Measurements from ENCODE around the gene GAS5.
"Not testable (repeated sequence)": the region's sequence is repeated elsewhere in the genome, so short reads cannot be mapped to it uniquely, and the experiment has no call there.

Gene GAS5

DNA sequence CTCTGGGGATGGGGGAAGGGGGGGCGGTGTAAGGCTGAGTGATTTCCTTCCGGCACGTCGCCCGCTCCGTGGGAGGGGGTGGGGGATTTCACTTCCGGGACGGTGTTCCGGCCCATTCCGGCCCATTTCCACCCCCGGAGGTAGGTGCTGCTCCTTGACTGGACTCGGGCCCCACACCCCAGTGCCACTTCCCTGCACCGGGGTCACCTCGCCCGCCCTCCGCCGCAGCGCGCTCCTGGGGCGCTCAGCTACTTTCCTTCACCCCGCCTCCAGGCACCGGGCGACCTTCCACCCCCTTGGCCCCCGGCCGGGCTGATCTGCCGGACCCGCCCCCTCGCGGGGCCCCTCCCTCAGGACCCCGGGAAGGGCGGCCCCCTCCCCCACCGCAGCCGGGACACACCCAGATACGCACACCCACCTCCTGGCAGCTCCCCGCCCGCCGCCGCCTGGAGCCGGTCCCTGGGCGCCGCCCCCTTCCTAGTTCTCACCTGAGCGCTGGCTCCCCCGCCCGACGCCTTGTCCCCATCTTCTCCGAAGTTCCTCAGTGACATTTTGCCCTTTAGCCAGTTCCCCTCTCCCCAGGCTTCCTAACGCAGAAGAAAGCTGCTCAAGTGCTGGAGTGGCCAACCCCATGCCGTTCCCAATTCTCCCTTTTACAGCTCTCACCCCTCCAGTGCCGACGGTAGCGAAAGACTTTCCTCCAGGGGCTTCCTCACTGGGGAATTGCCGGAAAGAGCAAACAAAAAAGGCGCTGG lies 654 bp upstream of the GAS5 start, which contains the start of gene ZBTB37:
Gene ZBTB37, plus strand, starts transcription at position 115 of the 755 bp plus-strand sequence. CDS start 1,846 bp downstream, outside the sequence.
- peak; percentile 65 for DNase-seq

DNA sequence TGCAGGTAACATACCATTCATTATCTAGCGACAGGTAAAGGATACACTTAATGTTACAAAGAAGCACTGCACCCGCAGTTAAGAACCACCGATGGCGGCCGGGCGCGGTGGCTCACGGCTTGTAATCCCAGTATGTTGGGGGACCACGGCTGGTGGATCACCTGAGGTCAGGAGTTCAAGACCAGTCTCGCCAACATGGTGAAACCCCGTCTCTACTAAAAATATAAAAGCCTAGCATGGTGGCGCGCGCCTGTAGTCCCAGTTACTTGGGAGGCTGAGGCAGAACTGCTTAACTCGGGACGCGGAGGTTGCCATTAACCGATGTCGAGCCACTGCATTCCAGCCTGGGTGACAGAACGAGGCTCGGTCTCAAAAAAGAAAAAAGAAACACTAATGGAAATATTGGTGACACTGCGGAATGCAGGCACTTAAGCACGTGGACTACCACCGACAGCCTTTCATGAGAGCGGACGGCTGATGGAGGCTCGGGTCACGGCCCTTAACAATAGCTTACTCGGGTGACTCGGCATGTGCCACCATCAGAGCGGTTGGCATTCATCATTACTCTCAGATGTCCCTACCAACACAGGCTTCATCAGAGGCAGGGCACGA lies 542 bp downstream of the GAS5 start:
- DNase-seq, result no peak

DNA sequence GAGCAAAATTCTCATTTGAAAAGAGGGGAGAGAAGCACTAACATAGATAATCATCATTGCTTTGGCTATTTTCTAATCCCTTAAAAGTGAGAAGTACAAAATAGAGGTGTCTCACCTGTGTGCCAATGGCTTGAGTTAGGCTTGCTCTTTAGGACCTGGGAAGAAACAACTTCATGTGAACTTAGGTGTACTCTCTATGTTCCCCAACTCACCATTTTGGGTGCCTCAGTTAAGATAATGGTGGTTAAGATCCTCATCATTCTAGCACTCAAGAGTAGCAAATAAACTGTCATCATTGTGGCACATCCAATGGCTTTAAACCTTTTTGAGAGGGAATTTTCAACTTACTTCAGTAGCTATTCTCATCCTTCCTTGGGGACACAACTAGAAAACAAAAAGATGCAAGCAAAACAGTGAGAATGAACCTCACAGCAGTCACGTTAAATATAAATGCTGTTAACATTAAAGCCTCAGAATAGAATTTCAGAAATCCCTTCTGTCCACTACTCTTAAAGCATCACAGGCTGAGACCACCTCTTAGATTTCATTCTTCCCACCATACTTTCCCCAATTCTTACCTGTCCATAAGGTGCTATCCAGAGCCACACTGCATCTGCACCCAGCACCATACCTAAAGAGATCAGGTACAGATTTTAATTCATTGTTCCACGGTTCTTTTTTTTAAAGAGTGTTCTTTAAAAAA lies 1.2 kb downstream of the GAS5 start:
- DNase-seq, result no peak

DNA sequence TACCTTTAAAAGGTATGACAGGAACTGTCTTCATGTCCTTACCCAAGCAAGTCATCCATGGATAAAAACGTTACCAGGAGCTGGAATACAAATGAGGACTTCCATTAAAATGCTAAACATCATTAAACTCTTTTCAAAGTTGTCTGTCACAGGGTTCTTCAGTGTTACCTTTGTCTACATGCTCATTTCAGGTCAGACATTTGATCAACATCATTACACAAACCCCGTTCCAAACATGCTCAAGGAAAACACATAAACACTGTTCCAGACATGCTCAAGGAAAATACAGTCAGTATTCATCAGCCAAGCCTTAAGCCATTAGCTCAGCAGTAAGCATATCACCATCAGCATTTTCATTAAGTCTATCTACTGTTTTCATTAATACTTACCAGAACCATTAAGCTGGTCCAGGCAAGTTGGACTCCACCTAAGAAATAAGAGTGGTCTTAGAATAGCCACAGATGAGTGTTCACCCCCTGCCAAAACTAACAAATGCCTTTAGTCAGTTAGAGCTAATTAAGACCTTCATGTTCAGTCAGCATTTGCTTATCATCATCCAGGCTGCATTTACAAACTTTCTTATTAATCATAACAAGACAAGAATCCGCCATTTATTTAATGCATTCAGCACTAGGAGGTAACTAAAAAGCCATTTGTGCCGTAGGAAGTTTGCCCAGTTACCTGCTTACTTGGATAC lies 2.2 kb downstream of the GAS5 start:
- no peak for DNase-seq

DNA sequence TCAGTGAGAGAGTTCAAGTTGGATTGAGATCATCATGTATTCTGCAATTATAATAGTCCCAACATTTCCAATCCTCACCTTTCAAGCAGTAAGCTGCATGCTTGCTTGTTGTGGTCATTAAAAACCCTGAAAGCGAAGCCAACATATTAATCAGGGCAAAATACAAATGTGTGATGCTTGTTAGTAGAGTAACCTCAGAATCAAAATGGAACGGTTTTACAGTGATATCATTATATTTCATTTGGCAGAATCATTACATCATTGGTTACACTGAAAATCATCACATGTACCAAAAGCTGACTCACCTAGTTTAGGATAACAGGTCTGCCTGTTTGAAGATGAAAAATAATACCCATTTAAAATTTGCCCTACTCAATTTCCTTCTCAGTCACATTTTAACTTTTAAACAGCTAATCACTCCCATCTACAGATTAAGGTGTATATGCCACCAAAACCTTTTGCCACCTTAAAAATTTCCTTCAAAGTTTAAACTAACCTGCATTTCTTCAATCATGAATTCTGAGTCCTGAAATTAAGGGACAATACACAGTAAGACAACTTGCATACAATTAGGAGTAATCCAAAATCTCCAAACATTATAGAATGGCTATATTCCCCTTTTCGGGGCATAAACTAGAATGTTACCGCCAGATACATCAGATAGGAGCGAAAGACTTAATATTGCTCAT lies 3.5 kb downstream of the GAS5 start:
- DNase-seq, result no peak

DNA sequence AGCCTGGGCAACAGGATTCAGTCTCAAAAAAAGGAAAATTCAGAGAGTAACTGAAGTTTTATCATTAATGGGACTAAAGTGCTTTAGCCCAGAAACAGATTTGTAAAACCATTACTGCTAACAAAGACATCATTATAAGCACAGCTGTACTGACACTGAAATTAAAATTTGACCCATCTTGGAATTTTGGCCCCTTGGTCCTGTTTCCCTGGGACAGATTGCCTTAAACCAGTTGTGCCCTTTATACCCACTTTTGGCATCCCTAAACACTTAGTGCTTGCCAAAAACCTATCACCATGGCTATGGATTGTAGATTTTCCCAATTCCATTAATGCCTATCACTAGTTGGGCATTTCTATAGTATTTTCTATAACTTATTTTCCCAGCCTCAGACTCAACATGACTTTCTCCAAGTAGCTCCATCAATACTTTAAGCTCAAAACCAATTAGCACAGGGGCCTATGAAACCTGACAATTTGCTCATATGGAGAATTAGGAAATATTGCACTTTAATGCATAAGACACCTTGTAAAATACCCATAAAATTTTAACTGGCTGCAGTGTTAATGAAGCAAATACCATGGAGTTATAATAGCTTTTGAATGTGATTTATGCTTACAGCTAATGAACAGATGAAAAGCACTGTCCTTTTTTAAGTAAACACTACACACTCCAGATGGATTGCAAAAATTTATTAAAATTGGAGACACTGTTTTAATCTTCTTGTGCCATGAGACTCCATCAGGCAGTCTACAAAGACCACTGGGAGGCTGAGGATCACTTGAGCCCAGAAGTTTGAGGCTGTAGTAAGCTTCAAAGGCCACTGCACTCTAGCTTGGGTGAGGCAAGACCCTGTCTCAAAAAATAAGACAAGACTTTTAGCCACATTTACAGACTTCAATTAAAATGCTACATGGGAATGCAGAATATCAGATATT lies 4.3 kb downstream of the GAS5 start:
- DNase-seq, result no peak

DNA sequence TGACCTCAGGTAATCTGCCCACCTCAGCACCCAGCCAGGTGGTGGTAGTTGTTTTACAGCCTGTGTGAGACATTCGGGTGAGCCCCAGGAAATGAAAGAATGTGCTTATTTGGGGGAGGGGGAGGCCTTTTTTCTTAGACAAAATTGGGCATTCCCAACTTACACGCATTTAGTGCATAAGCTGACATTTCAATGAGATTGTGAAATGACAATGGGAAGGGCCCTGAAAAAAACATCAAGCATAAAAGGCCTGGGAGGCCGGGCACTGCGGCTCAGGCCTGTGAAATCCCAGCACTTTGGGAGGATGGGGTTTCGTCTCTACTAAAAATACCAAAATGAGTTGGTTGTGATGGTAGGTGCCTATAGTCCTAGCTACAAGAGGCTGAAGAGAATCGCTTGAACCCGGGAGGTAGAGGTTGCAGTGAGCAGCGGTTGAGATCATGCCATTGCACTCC lies 5.0 kb downstream of the GAS5 start:
- DNase-seq, result no peak

DNA sequence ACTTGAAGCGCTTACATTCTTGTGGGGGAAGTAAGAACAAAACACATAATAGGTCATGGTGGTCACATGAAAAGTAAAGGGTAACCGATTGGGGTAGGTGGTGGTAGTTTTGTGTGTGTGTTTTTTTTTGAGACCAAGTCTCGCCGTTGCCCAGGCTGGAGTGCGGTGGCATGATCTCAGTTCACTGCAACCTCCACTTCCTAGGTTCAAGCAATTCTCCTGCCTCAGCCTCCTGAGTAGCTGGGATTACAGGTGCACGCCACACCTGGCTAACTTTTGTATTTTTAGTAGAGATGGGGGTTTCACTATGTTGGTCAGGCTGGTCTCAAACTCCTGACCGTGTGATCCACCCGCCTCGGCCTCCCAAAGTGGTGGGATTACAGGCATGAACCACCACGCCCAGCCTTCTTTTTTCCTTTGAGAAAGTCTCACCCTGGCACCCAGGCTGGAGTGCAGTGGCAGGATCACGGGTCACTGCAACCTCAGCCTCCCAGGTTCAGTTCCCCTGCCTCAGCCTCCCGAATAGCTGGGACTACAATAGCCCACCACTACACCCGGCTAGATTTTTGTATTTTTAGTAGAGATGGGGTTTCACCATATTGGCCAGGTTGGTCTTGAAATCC lies 5.5 kb downstream of the GAS5 start:
- not testable (repeated sequence) for DNase-seq

DNA sequence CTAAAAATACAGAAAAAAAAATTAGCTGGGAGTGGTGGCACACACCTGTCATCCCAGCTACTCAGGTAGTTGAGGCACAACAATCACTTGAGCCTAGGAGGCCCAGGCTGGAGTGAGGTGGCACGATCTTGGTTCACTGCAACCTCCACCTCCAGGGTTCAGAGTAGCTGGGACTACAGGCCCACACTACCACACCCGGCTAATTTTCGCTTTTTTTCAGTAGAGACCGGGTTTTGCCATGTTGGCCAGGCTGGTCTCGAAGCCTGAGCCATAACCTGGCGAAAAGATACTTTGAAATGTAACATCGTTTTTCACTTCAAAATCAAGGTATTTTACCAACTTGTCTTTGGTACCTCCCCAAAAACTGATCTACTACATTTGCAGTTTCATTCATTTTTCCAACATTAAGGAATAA lies 6.1 kb downstream of the GAS5 start:
- DNase-seq, result no peak

DNA sequence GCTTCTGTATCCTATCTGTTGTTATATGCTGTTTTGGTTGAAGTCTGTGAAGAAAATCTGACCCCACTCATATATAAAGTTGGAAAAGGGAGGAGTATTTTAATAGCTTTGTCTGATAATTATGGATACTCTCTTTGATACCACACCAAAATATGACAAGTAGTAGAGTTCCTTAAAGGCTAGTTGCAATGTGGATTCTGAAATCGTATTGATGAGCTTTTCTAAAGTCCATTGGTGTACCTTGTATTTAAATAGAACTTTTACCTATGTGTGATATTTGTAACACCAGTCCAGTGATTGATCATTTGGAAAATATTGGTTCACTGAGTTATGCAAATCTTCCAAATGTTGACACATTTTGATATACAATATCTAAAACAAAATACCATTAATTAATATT lies 7.7 kb downstream of the GAS5 start:
- DNase-seq, result no peak

DNA sequence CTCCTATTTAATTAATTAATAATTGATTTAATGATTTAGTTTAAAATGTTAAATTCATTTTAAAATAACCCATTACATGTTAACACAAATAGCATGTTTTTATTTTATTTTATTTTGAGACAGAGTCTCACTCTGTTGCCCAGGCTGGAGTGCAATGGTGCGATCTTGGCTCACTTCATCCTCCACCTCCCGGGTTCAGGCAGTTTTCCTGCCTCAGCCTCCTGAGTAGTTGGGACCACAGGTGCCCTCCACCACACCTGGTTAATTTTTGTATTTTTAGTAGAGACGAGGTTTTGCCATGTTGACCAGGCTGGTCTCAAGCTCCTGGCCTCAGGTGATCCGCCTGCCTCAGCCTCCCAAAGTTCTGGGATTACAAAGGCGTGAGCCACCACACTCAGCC lies 8.2 kb downstream of the GAS5 start:
- DNase-seq, result not testable (repeated sequence)

DNA sequence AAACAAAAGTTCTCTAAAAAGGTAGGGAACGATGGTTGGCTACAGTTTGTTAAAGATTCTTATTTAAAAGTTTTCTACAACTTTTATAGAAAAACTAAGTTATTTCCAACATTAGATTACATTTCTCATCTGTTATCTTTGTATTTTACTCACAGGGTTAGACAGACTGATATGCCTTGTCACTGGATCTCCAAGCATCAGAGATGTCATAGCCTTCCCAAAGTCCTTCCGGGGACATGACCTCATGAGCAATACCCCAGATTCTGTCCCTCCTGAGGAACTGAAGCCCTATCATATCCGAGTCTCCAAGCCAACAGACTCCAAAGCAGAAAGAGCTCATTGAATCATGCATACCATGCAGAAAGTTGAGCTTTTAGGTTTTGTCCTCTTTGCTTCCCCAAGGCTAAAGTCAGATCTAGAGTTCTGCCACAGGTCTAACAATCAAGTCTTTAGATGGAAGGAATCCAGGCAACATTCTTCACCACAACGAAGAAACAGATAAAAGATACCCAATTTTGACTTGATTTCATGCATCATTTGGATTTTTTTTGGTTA lies 10.3 kb downstream of the GAS5 start:
- DNase-seq, result no peak

DNA sequence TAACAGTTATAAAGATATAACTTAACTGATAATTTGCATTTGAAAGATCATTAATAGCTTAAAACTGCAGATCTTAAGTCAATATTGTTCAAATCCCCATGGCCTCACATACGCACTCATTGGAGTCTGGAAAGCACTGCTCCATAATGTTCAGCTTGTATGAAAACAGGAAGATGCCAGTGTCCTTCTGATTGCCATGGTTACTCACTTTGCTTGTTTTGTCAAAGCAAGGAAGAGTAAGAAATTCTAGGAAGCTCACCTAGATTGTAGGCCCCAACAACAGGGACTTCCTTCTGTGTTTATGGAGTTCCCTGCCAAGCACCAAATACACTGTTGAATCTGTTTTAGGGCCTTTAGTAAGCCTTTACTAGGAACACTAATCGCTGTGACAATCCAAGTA lies 10.9 kb downstream of the GAS5 start:
- DNase-seq, result no peak

DNA sequence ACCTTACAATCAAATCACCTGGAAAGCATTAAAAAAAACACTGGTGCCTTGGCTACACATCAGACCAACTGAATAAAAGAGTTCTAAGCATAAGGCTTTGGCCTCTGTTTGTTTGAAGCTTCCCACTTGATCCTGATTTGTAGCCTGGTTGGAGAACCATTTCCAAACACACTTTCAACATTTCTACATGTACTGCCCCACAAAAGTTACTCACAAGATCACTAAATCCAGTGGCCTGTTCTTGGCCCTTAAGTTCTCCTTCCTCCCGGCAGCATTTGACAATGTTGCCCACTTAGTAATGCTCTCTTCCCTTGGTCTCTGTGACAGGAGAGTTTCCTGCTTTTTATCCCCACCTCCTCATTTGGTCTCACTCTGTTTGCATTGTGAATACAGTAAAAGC lies 11.8 kb downstream of the GAS5 start:
- DNase-seq, result no peak

DNA sequence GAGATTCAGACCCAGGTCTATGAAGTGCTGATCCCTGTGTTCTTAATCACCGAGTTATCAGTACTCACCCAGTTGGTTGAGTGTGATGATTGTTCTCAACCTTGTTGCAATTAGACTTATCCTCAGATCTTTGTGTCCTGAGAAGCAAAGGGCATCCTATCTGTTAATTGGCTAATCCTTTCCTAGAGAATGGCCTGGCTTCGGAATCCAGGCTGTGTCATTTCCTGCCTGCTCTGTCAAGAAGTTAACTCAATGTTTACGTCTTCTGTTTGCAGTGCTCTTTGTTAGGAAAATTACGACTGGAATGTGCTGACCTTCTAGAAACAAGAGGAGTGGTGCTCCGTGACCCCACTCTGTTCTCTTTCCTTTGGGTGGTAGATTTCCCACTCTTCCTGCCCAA lies 14.7 kb downstream of the GAS5 start:
- DNase-seq, result no peak

DNA sequence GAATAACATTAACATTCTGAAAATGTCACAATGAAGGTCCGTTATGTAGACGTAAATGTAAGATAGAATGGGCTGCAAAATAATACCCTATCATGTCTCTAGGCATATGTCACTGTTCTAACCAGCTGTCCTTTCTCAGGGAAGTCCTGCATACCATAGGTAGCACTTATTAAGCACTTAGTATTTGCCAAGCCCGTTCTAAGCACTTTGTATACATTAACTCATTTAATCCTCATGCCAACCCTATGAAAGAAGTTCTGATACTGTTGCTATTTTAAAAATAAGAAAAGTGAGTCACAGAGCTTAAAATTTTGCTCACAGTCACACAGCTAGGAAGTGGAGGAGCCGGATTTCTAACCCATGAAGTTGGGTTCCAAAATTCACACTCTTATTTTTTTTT lies 15.7 kb downstream of the GAS5 start:
- no peak for DNase-seq

DNA sequence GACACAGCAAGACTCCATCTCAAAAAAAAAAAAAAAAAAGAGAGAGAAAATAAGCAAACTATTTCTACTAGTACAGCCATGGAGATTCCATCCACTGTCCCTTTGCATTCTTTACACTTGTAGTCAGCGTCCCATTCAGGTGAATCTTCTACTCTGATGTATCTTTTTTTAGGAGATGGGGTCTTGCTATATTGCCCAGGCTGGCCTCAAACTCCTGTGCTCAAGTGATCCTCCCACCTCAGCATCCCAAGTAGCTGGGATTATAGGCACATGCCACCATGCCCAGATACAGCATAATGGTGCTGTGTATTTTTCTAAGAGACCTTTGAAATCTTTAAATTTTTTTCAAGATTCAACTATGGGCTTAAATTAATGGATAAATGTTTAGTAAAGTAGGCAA lies 35.0 kb downstream of the GAS5 start:
- DNase-seq, result no peak

DNA sequence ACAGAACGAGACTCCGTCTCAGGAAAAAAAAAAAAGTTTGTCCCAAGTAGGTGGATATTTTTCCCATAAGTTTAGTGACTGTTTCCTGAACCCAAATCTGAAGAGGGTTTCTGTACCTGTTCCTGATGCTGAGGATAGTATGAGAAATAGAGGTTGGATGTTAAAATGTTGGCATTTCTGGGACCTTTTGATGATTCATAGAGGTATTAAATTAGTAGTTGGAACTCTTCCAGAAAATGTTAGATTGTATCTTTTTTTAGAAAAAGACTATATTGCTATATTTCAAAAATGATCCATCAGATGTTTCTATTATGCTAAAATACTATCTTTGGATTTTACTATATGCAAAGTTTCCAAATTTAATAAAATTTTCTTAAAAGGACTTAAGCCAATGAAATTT lies 40.2 kb downstream of the GAS5 start:
- no peak for DNase-seq

DNA sequence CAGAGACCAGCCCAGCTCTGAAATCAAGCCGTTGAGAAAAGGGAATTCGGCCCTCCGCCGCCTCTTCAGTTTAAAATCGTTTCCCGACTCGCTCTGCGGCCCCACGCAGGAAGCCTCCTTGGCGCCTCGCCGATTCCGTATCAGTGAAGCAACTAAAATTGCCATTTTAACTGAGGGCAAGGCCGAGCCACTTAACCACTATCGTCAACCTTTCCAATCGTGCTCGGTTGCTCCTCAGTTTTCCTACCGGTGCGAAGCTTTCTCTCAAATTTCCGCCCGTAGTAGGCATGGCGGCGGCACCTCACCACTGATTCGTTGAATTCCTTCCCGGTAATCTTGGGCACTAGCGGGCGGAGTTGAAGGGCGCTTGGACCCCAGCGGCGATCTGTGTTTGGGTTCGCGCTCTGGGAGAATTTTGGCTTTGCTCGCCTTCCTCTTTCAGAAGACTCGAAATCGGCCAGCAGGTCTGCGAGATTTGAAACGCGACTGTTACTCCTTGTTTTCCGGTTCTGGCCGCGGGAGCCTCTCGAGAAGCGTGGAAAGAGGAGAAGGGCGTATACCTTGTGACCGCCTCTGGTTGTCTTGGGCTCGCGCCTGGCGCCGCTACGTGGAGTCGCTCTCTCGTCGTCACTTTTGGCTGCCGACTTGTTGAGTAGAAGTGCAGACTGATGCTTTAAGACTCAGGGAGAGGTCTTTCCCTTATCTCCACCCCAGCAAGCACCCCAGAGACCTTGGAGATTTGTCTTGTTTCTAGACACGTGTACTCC lies 43.3 kb downstream of the GAS5 start, which contains the start of the genes CENPL and DARS2:
Gene CENPL, minus strand, starts transcription at position 569 of the 767 bp plus-strand sequence. CDS start 13,584 bp downstream, outside the sequence.
Gene DARS2, plus strand, starts transcription at position 359 of the 767 bp plus-strand sequence. CDS start 557 bp downstream, outside the sequence.
- DNase-seq, result peak; percentile 97
